HepG2 (cell line): ENCODE results near the gene YWHAH. TPM values are rescaled to one million over a fixed set of nuclear protein-coding genes. Genes with fewer than 3 reads are reported as not detected.

Source experiments
- CC2D1A ChIP-seq: sonication (generic); formaldehyde crosslinking; IDR thresholded peaks from 2 replicates; pipeline ENCODE4 v1.8.1; 2023; ENCODE audit warnings: mild to moderate bottlenecking, missing genetic modification reagents
- CHCHD3 ChIP-seq: sonication (generic); formaldehyde crosslinking; IDR thresholded peaks from 2 replicates; pipeline ENCODE4 v1.8.0; 2022; ENCODE audit warnings: mild to moderate bottlenecking, missing genetic modification reagents, moderate library complexity
- GTF3A ChIP-seq: sonication (generic); formaldehyde crosslinking; conservative IDR thresholded peaks from 2 replicates; pipeline ENCODE4 v1.4.0; 2020; ENCODE audit warnings: mild to moderate bottlenecking, missing genetic modification reagents
- HOXA3 ChIP-seq: sonication (generic); formaldehyde crosslinking; IDR thresholded peaks from 2 replicates; pipeline ENCODE4 v1.5.0; 2020; ENCODE audit warnings: missing genetic modification reagents
- NFRKB ChIP-seq: fragments of 450-650 bp; IDR thresholded peaks from 2 replicates; pipeline ENCODE4 v1.6.1; 2017
- SKI ChIP-seq: fragments of 450-650 bp; IDR thresholded peaks from one replicate; pipeline ENCODE4 v1.6.1; 2018; ENCODE audit warnings: mild to moderate bottlenecking; ENCODE audit not compliant: partially characterized antibody
- SRSF1 ChIP-seq: fragments of 200-400 bp; formaldehyde crosslinking; optimal IDR thresholded peaks from 2 replicates; pipeline ENCODE3; 2017; ENCODE audit warnings: mild to moderate bottlenecking, low read depth, low read length, moderate library complexity
- SRY ChIP-seq: sonication (generic); formaldehyde crosslinking; IDR thresholded peaks from 2 replicates; pipeline ENCODE4 v1.8.0; 2022; ENCODE audit warnings: mild to moderate bottlenecking, missing genetic modification reagents
- ZNF672 ChIP-seq: sonication (generic); formaldehyde crosslinking; IDR thresholded peaks from 2 replicates; pipeline ENCODE4 v1.8.1; 2022; ENCODE audit warnings: missing genetic modification reagents
- ZNF678 ChIP-seq: sonication (generic); formaldehyde crosslinking; IDR thresholded peaks from 2 replicates; pipeline ENCODE4 v1.4.0; 2020; ENCODE audit warnings: mild to moderate bottlenecking, missing genetic modification reagents
- ZNF761 ChIP-seq: sonication (generic); formaldehyde crosslinking; conservative IDR thresholded peaks from 2 replicates; pipeline ENCODE4 v1.4.0; 2020; ENCODE audit warnings: mild to moderate bottlenecking, missing genetic modification reagents
- polyA plus RNA-seq, 8 experiments: library from polyadenylated mRNA; depleted of rRNA in 3 of 8; stranded (reverse) in 7 of 8; unstranded in 1 of 8; fragments of >200 nt; fragmentation: Illumina TruSeq in 4 of 8; extraction: Trizol in 4 of 8; gene quantifications; 2 replicates each; pipeline versions ENCODE4 v1.2.1 to v1.2.3, GENCODE V29; 2011 to 2016; ENCODE audit warnings: low read depth in 4 of 8, missing spikeins in 1 of 8, mixed read lengths in 1 of 8; ENCODE audit not compliant: insufficient read depth in 1 of 8
- total RNA-seq, 5 experiments: library from RNA; depleted of rRNA; stranded (reverse); fragments of >200 nt; fragmentation: Illumina TruSeq; extraction: Trizol; gene quantifications; 2 replicates each; pipeline ENCODE4 v1.2.3, GENCODE V29; 2016; ENCODE audit warnings: low read depth in 1 of 5
- TF ChIP-seq, protein P1 (sequence below): sonication (generic); formaldehyde crosslinking; conservative IDR thresholded peaks from 2 replicates; pipeline ENCODE4 v1.5.0; 2020; ENCODE audit warnings: missing genetic modification reagents
- TF ChIP-seq, protein P2 (sequence below): sonication (generic); IDR thresholded peaks from 2 replicates; pipeline ENCODE4 v1.6.1; 2016; ENCODE audit warnings: low read depth, borderline replicate concordance
- TF ChIP-seq, protein P3 (sequence below): IDR thresholded peaks from 2 replicates; pipeline ENCODE4 v1.6.1; 2016; ENCODE audit warnings: low read depth
- TF ChIP-seq, protein P4 (sequence below): sonication (generic); formaldehyde crosslinking; IDR thresholded peaks from 2 replicates; pipeline ENCODE4 v1.4.0; 2020; ENCODE audit warnings: mild to moderate bottlenecking, missing genetic modification reagents
- TF ChIP-seq, protein P5 (sequence below): IDR thresholded peaks from 2 replicates; pipeline ENCODE4 v1.6.1; 2016

YWHAH gene
- total and polyA plus RNA-seq, 2 of the 13 experiments (the other 11 are each of a cell fraction or from before 2014, with no cell fraction given): 35.6 to 92.7 TPM

DNA sequence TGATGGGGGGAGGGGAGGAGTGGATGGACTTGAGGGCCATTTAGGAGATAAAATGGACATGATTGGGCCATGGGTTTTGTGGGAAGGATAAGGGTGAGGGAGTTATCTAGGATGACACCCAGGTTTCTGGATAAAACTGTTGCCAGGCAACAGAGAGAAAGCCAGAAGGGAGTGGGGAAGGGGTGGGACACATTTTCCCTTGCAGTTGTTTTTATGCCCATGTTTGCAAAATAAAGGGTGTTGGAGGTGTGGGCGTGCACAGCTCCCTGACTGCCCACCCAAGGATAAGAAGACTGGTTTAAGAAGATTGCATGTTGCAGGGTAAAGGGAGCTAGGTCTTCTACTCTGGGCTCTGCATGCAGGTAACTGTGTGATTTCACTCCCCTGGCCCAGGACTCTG lies 18.3 kb upstream of the YWHAH start (continued):
- TF ChIP-seq, protein P1, sequence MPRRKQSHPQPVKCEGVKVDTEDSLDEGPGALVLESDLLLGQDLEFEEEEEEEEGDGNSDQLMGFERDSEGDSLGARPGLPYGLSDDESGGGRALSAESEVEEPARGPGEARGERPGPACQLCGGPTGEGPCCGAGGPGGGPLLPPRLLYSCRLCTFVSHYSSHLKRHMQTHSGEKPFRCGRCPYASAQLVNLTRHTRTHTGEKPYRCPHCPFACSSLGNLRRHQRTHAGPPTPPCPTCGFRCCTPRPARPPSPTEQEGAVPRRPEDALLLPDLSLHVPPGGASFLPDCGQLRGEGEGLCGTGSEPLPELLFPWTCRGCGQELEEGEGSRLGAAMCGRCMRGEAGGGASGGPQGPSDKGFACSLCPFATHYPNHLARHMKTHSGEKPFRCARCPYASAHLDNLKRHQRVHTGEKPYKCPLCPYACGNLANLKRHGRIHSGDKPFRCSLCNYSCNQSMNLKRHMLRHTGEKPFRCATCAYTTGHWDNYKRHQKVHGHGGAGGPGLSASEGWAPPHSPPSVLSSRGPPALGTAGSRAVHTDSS (CRISPR knock-in tag): no peak
- TF ChIP-seq NFRKB (no peak), SKI (no peak), CC2D1A (CRISPR knock-in tag) (no peak), SRY (no peak), HOXA3 (CRISPR knock-in tag) (no peak), ZNF672 (CRISPR knock-in tag) (no peak), SRSF1 (no peak), GTF3A (CRISPR knock-in tag) (no peak), ZNF678 (CRISPR knock-in tag) (no peak), ZNF761 (no peak), CHCHD3 (CRISPR knock-in tag) (no peak)
- TF ChIP-seq, protein P2, sequence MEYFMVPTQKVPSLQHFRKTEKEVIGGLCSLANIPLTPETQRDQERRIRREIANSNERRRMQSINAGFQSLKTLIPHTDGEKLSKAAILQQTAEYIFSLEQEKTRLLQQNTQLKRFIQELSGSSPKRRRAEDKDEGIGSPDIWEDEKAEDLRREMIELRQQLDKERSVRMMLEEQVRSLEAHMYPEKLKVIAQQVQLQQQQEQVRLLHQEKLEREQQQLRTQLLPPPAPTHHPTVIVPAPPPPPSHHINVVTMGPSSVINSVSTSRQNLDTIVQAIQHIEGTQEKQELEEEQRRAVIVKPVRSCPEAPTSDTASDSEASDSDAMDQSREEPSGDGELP: no peak
- TF ChIP-seq, protein P3, sequence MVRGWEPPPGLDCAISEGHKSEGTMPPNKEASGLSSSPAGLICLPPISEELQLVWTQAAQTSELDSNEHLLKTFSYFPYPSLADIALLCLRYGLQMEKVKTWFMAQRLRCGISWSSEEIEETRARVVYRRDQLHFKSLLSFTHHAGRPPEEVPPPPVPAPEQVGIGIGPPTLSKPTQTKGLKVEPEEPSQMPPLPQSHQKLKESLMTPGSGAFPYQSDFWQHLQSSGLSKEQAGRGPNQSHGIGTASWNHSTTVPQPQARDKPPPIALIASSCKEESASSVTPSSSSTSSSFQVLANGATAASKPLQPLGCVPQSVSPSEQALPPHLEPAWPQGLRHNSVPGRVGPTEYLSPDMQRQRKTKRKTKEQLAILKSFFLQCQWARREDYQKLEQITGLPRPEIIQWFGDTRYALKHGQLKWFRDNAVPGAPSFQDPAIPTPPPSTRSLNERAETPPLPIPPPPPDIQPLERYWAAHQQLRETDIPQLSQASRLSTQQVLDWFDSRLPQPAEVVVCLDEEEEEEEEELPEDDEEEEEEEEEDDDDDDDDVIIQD (CRISPR knock-in tag): no peak
- TF ChIP-seq, protein P4, sequence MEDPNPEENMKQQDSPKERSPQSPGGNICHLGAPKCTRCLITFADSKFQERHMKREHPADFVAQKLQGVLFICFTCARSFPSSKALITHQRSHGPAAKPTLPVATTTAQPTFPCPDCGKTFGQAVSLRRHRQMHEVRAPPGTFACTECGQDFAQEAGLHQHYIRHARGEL: no peak
- TF ChIP-seq, protein P5, sequence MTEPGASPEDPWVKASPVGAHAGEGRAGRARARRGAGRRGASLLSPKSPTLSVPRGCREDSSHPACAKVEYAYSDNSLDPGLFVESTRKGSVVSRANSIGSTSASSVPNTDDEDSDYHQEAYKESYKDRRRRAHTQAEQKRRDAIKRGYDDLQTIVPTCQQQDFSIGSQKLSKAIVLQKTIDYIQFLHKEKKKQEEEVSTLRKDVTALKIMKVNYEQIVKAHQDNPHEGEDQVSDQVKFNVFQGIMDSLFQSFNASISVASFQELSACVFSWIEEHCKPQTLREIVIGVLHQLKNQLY (CRISPR knock-in tag): no peak
